ENCODE results near the gene ACSL4. TPM values are rescaled to one million over a fixed set of nuclear protein-coding genes. Genes with fewer than 3 reads are reported as not detected.
A peak's percentile ranks its signal among the peaks of the same experiment; 100 is the strongest.
"Not testable (repeated sequence)": the region's sequence is repeated elsewhere in the genome, so short reads cannot be mapped to it uniquely, and the experiment has no call there.

ACSL4 gene
- total and polyA plus RNA-seq, 4 experiments from 2014 or later: 8.0 to 24.3 (median 15.5) TPM

- DNase-seq; H3K27me3 Mint-ChIP-seq; H3K36me3 ChIP-seq (ENCODE audit: insufficient read depth, low read length); H3K9me3 ChIP-seq (ENCODE audit: control insufficient read depth in 1 of 2, low read length in 2 of 2); H3K4me1 Mint-ChIP-seq; H3K27me3 ChIP-seq (ENCODE audit: insufficient read depth, low read length); H3K9me3 Mint-ChIP-seq; intact Hi-C loops (cut with micrococcal nuclease); H3K4me3 ChIP-seq (ENCODE audit: low read length in 2 of 2); H3K27ac ChIP-seq (ENCODE audit: low read depth, low read length); POLR2A ChIA-PET (ENCODE audit: partially characterized antibody); H3K27ac Mint-ChIP-seq; CTCF ChIA-PET (ENCODE audit: partially characterized antibody); H3K4me3 Mint-ChIP-seq; H3K4me1 ChIP-seq (ENCODE audit: insufficient read depth, low read length): not testable (repeated sequence)
- peaks cover 13 to 15% of the 10 kb centered on the region in 2 donors for H3K36me3 Mint-ChIP-seq
These were observed 95.6 kb downstream of the ACSL4 start for GRCh38 chrX:109637477-109637876.

- ChIA-PET CTCF (ENCODE audit: partially characterized antibody) (interaction anchor here (1.6 to 3.4 kb wide), 3 partner anchors 150 to 256 kb away, joined by 4 to 16 read pairs (median 6); no protein-coding TSS in a partner anchor), POLR2A (ENCODE audit: partially characterized antibody) (no interaction called here)
- no peaks in the 10 kb centered on the region for H3K4me1 ChIP-seq (ENCODE audit: insufficient read depth, low read length)
- H3K36me3 Mint-ChIP-seq: peaks cover 12 to 13% of the 10 kb centered on the region in 2 donors
- peaks cover 0 to 6% (median 2%) of the 10 kb centered on the region in 4 donors for H3K4me1 Mint-ChIP-seq
- intact Hi-C loops (cut with micrococcal nuclease): no loop called here
- no peaks in the 10 kb centered on the region for H3K36me3 ChIP-seq (ENCODE audit: insufficient read depth, low read length)
- no peaks in the 10 kb centered on the region for H3K9me3 Mint-ChIP-seq
- H3K27me3 Mint-ChIP-seq: no peaks in the 10 kb centered on the region
- peak in 1 of 5 donors; percentile 0 for DNase-seq
- no peak overlapping the region for H3K27ac ChIP-seq (ENCODE audit: low read depth, low read length)
- H3K4me3 ChIP-seq (ENCODE audit: low read length in 2 of 2): no peak overlapping the region
- H3K27me3 ChIP-seq (ENCODE audit: insufficient read depth, low read length): no peaks in the 10 kb centered on the region
- no peak overlapping the region for H3K27ac Mint-ChIP-seq
- no peaks in the 10 kb centered on the region for H3K9me3 ChIP-seq (ENCODE audit: control insufficient read depth in 1 of 2, low read length in 2 of 2)
- H3K4me3 Mint-ChIP-seq: no peak overlapping the region
These were observed 97.9 kb downstream of the ACSL4 start for GRCh38 chrX:109635146-109635545.

- Histone ChIP-seq H3K36me3 (ENCODE audit: insufficient read depth, low read length) (no peaks in the 10 kb centered on the region), H3K4me1 (ENCODE audit: insufficient read depth, low read length) (no peaks in the 10 kb centered on the region), H3K9me3 (ENCODE audit: control insufficient read depth in 1 of 2, low read length in 2 of 2) (no peaks in the 10 kb centered on the region), H3K27me3 (ENCODE audit: insufficient read depth, low read length) (no peaks in the 10 kb centered on the region), H3K27ac (ENCODE audit: low read depth, low read length) (no peak overlapping the region), H3K4me3 (ENCODE audit: low read length in 2 of 2) (no peak overlapping the region)
- CTCF ChIA-PET (ENCODE audit: partially characterized antibody): interaction anchor here (1.1 to 3.4 kb wide), 2 partner anchors 147 kb away, joined by 6 to 16 read pairs; no protein-coding TSS in a partner anchor
- intact Hi-C loops (cut with micrococcal nuclease): loop anchor here (5.0 kb wide), 1 partner anchor 146 kb away; no protein-coding TSS in a partner anchor
- no peaks in the 10 kb centered on the region for H3K9me3 Mint-ChIP-seq
- peaks cover 2 to 4% of the 10 kb centered on the region in 2 donors for H3K36me3 Mint-ChIP-seq
- POLR2A ChIA-PET (ENCODE audit: partially characterized antibody): no interaction called here
- no peak overlapping the region for H3K4me3 Mint-ChIP-seq
- DNase-seq: no peak
- no peaks in the 10 kb centered on the region for H3K4me1 Mint-ChIP-seq
- no peaks in the 10 kb centered on the region for H3K27me3 Mint-ChIP-seq
- no peak overlapping the region for H3K27ac Mint-ChIP-seq
These were observed 100.1 kb downstream of the ACSL4 start for GRCh38 chrX:109632906-109633504.

- Mint-ChIP-seq H3K27me3 (no peaks in the 10 kb centered on the region), H3K9me3 (peaks cover 0 to under 1% (median 0%) of the 10 kb centered on the region in 8 donors), H3K36me3 (peaks cover 0 to 2% of the 10 kb centered on the region in 2 donors), H3K4me1 (peaks cover 0 to 3% (median 0%) of the 10 kb centered on the region in 4 donors), H3K27ac (peak overlapping the region in 1 of 7 donors; percentile 61), H3K4me3 (no peak overlapping the region)
- ChIA-PET CTCF (ENCODE audit: partially characterized antibody) (no interaction called here), POLR2A (ENCODE audit: partially characterized antibody) (no interaction called here)
- intact Hi-C loops (cut with micrococcal nuclease): no loop called here
- H3K4me3 ChIP-seq (ENCODE audit: low read length in 2 of 2): no peak overlapping the region
- H3K9me3 ChIP-seq (ENCODE audit: control insufficient read depth in 1 of 2, low read length in 2 of 2): no peaks in the 10 kb centered on the region
- H3K4me1 ChIP-seq (ENCODE audit: insufficient read depth, low read length): no peaks in the 10 kb centered on the region
- H3K27me3 ChIP-seq (ENCODE audit: insufficient read depth, low read length): no peaks in the 10 kb centered on the region
- no peak overlapping the region for H3K27ac ChIP-seq (ENCODE audit: low read depth, low read length)
- no peaks in the 10 kb centered on the region for H3K36me3 ChIP-seq (ENCODE audit: insufficient read depth, low read length)
- no peak for DNase-seq
These were observed 103.7 kb downstream of the ACSL4 start for GRCh38 chrX:109629310-109629709.

GRCh38 chrX:109626637-109627036 lies 106.4 kb downstream of the ACSL4 start:
- H3K27ac Mint-ChIP-seq: no peak overlapping the region
- H3K4me1 ChIP-seq (ENCODE audit: insufficient read depth, low read length): no peaks in the 10 kb centered on the region
- H3K36me3 ChIP-seq (ENCODE audit: insufficient read depth, low read length): no peaks in the 10 kb centered on the region
- peaks cover 0 to 2% (median 0%) of the 10 kb centered on the region in 8 donors for H3K9me3 Mint-ChIP-seq
- no peak overlapping the region for H3K4me3 Mint-ChIP-seq
- peaks cover 0 to 2% of the 10 kb centered on the region in 2 donors for H3K36me3 Mint-ChIP-seq
- no peak overlapping the region for H3K4me3 ChIP-seq (ENCODE audit: low read length in 2 of 2)
- no peak for DNase-seq
- POLR2A ChIA-PET (ENCODE audit: partially characterized antibody): no interaction called here
- intact Hi-C loops (cut with micrococcal nuclease): no loop called here
- H3K9me3 ChIP-seq (ENCODE audit: control insufficient read depth in 1 of 2, low read length in 2 of 2): no peaks in the 10 kb centered on the region
- peaks cover 0 to 3% (median 0%) of the 10 kb centered on the region in 4 donors for H3K4me1 Mint-ChIP-seq
- H3K27me3 ChIP-seq (ENCODE audit: insufficient read depth, low read length): no peaks in the 10 kb centered on the region
- H3K27ac ChIP-seq (ENCODE audit: low read depth, low read length): no peak overlapping the region
- no peaks in the 10 kb centered on the region for H3K27me3 Mint-ChIP-seq
- CTCF ChIA-PET (ENCODE audit: partially characterized antibody): interaction anchor here (1.5 kb wide), 1 partner anchor 230 kb away, joined by 3 read pairs; no protein-coding TSS in a partner anchor

- H3K27ac ChIP-seq (ENCODE audit: low read depth, low read length): no peak within 1 kb of the TSS
- no peaks in the 10 kb centered on the region for H3K9me3 ChIP-seq (ENCODE audit: control insufficient read depth in 1 of 2, low read length in 2 of 2)
- H3K4me1 ChIP-seq (ENCODE audit: insufficient read depth, low read length): no peaks in the 10 kb centered on the region
- intact Hi-C loops (cut with micrococcal nuclease): no loop called here
- CTCF ChIA-PET (ENCODE audit: partially characterized antibody): no interaction called here
- Mint-ChIP-seq H3K9me3 (peaks cover 0 to 2% (median 0%) of the 10 kb centered on the region in 8 donors), H3K4me1 (peaks cover 0 to 3% (median 0%) of the 10 kb centered on the region in 4 donors), H3K36me3 (no peaks in the 10 kb centered on the region), H3K4me3 (no peak within 1 kb of the TSS), H3K27ac (no peak within 1 kb of the TSS), H3K27me3 (no peaks in the 10 kb centered on the region)
- H3K27me3 ChIP-seq (ENCODE audit: insufficient read depth, low read length): no peaks in the 10 kb centered on the region
- H3K4me3 ChIP-seq (ENCODE audit: low read length in 2 of 2): no peak within 1 kb of the TSS
- no peak for DNase-seq
- POLR2A ChIA-PET (ENCODE audit: partially characterized antibody): no interaction called here
- no peaks in the 10 kb centered on the region for H3K36me3 ChIP-seq (ENCODE audit: insufficient read depth, low read length)
These were observed 108.1 kb downstream of the ACSL4 start, which contains the start of gene KCNE5 for GRCh38 chrX:109624641-109625616. Gene KCNE5, minus strand, starts transcription at chrX:109625172. Its CDS starts 152 bp downstream, at chrX:109625020.

- Mint-ChIP-seq H3K36me3 (no peaks in the 10 kb centered on the region), H3K27me3 (no peaks in the 10 kb centered on the region), H3K4me3 (no peak overlapping the region), H3K27ac (no peak overlapping the region), H3K4me1 (peaks cover 0 to 3% (median 0%) of the 10 kb centered on the region in 4 donors), H3K9me3 (peaks cover 0 to 2% (median 0%) of the 10 kb centered on the region in 8 donors)
- CTCF ChIA-PET (ENCODE audit: partially characterized antibody): no interaction called here
- Histone ChIP-seq H3K4me1 (ENCODE audit: insufficient read depth, low read length) (no peaks in the 10 kb centered on the region), H3K36me3 (ENCODE audit: insufficient read depth, low read length) (no peaks in the 10 kb centered on the region), H3K27me3 (ENCODE audit: insufficient read depth, low read length) (no peaks in the 10 kb centered on the region), H3K4me3 (ENCODE audit: low read length in 2 of 2) (no peak overlapping the region), H3K9me3 (ENCODE audit: control insufficient read depth in 1 of 2, low read length in 2 of 2) (no peaks in the 10 kb centered on the region), H3K27ac (ENCODE audit: low read depth, low read length) (no peak overlapping the region)
- intact Hi-C loops (cut with micrococcal nuclease): no loop called here
- no peak for DNase-seq
- POLR2A ChIA-PET (ENCODE audit: partially characterized antibody): no interaction called here
These were observed 109.1 kb downstream of the ACSL4 start for GRCh38 chrX:109623997-109624396.

Measured in CD4-positive, alpha-beta memory T cell (primary cell).